Right lobe of liver (tissue), 6 donors: ENCODE results near the gene TMEM255A. TPM values are rescaled to one million over a fixed set of nuclear protein-coding genes. Genes with fewer than 3 reads are reported as not detected.

Experiments used
- ATAC-seq, 4 donors: fragments of 200-7000 bp; cut with Tn5 transposase; one replicate each; pipeline ENCODE4 v1.9.1; 2020; ENCODE audit warnings: mild to moderate bottlenecking in 4 of 4, moderate library complexity in 4 of 4
- DNase-seq, 3 donors: peaks; one replicate each; pipeline ENCODE4 v3.0.0-alpha.2; 2020
- H3K27ac ChIP-seq, 3 donors: fragments of 200-600 bp; one replicate each; pipeline ENCODE4 v1.8.0; 2022
- H3K27me3 ChIP-seq, 2 donors: fragments of 200-600 bp; one replicate each; pipeline ENCODE4 v1.8.0; 2022
- H3K36me3 ChIP-seq, 4 donors: fragments of 200-600 bp; sonication (generic) in 1 of 4; one replicate each; pipeline versions ENCODE4 v1.5.1 to v1.8.0; 2017 to 2022; ENCODE audit warnings: control low read depth in 1 of 4
- H3K4me1 ChIP-seq, 4 donors: fragments of 200-600 bp; sonication (generic) in 1 of 4; one replicate each; pipeline versions ENCODE4 v1.5.1 to v1.8.0; 2017 to 2022; ENCODE audit warnings: control low read depth in 1 of 4
- H3K4me3 ChIP-seq, 3 donors: fragments of 200-600 bp; one replicate each; pipeline ENCODE4 v1.8.0; 2022
- H3K9me3 ChIP-seq, 4 donors: fragments of 200-600 bp; sonication (generic) in 1 of 4; one replicate each; pipeline versions ENCODE4 v1.5.1 to v1.8.0; 2017 to 2022; ENCODE audit warnings: control low read depth in 1 of 4
- POLR2A ChIP-seq: fragments of 450-650 bp; IDR thresholded peaks from one replicate; pipeline ENCODE4 v1.6.1; 2017; ENCODE audit warnings: antibody characterized with exemption, mild to moderate bottlenecking
- WGBS: methylation state at CpG from one replicate; pipeline ENCODE4 v1.1.6; 2018; ENCODE audit warnings: low coverage, low lambda C conversion rate; ENCODE audit not compliant: insufficient coverage; ENCODE audit errors: missing lambda C conversion rate; 5-methylcytosine and 5-hydroxymethylcytosine counted together
- intact Hi-C, 2 donors: fragments of 100-400 bp; cut with DNase I; formaldehyde crosslinking; loops; one replicate each; pipeline versions ENCODE4 v1.11.2 to v1.14.1; 2022
- long read RNA-seq: library from polyadenylated mRNA; unstranded; transcript quantifications from one replicate; pipeline ENCODE4 v2.0.0, GENCODE V29; 2019
- total RNA-seq, 6 experiments: library from RNA; depleted of rRNA in 2 of 6; stranded (reverse); fragments of >200 nt in 2 of 6; fragmentation: NEBNext Ultra II Directional in 3 of 6; extraction: Animal tissue kit (Norgen Biotek cat#: 25700) in 3 of 6; gene quantifications; one replicate each; pipeline versions ENCODE4 v1.1.0 to v1.2.4, GENCODE V29; 2016 to 2023
- TF ChIP-seq, protein P1 (sequence below), 4 donors: fragments of 200-600 bp in 3 of 4; fragments of 450-650 bp in 1 of 4; IDR thresholded peaks; one replicate each; pipeline versions ENCODE4 v1.5.1 to v1.8.0; 2016 to 2022; ENCODE audit warnings: antibody characterized with exemption in 4 of 4, mild to moderate bottlenecking in 2 of 4
- donor health status: DM: no; HTN: yes; CAD: no.
- donor health status: DM: no; HTN: no; CAD: no.
- donor health status: DM: no; HTN: no; CAD: no.
- donor health status: DM: no; HTN: yes; CAD: no.
- donor health status: DM: no; HTN: yes; CAD: no.

Gene TMEM255A
- under 1 TPM in 3 of 6 experiments, not detected in 3; 0.25 to 0.37 (median 0.33) TPM for total RNA-seq
- long read RNA-seq: 0 reads

DNA sequence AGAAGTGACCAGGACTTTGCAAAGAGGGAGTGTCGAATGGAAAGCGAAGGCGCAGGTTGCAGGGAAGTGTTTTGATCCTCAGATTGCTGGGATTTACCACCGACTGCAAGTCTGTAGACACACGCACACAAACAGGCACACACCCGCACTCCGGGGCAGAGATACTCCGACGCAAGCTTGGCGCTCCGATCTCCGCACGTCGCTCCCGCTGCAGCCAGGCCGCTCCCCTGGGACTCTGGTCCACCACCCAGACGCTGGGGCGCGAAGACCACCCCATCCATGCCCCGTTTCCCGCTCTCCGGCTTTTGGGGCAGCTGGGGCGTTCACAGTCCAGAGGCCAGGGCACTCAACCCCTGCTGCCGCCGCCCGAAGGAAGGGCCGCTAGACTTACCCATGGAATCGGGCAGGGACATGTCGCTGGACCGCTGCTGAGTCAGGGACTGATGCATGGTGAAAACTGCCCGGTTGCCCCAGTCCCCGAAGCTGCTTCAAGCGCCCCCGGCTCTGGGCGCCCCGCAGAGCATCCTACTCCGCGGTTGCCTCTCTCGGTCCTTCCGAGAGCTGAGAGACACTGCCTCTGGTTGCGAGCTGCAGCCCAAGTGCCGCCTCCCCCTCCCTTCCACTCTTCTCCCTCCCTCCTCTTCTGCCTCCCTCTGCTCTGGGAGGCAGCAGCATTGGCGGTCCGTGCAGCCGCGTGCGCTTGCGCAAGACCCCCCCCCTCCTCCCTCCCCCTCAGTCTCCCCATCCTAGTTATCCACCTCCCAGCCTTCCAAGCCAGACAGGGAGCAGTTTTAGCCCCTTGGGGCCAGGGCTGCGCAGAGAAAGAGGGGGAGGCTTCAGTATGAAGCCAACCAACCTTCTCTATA is at the start of gene TMEM255A:
TSS of gene TMEM255A (minus strand) at position 601 of the 866 bp plus-strand sequence. CDS start at position 449, 152 bp downstream.
- WGBS: 25% methylated on average over 18 of the region's 49 CpGs
- Histone ChIP-seq H3K9me3 (no peaks in the 10 kb centered on the region), H3K27ac (no peak within 1 kb of the TSS), H3K4me1 (peaks cover 0 to 13% (median 0%) of the 10 kb centered on the region in 4 donors), H3K36me3 (no peaks in the 10 kb centered on the region), H3K27me3 (peaks cover 0 to 26% of the 10 kb centered on the region in 2 donors), H3K4me3 (peak within 1 kb of the TSS in 1 of 3 donors; percentile 10)
- TF ChIP-seq, protein P1, sequence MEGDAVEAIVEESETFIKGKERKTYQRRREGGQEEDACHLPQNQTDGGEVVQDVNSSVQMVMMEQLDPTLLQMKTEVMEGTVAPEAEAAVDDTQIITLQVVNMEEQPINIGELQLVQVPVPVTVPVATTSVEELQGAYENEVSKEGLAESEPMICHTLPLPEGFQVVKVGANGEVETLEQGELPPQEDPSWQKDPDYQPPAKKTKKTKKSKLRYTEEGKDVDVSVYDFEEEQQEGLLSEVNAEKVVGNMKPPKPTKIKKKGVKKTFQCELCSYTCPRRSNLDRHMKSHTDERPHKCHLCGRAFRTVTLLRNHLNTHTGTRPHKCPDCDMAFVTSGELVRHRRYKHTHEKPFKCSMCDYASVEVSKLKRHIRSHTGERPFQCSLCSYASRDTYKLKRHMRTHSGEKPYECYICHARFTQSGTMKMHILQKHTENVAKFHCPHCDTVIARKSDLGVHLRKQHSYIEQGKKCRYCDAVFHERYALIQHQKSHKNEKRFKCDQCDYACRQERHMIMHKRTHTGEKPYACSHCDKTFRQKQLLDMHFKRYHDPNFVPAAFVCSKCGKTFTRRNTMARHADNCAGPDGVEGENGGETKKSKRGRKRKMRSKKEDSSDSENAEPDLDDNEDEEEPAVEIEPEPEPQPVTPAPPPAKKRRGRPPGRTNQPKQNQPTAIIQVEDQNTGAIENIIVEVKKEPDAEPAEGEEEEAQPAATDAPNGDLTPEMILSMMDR (IDR thresholded peaks at IDR 0.05): no peak
- TF ChIP-seq POLR2A: no peak
- no peak for DNase-seq
- intact Hi-C loops: no loop called here
- peak in 2 of 4 donors; percentile 7 to 11 for ATAC-seq

DNA sequence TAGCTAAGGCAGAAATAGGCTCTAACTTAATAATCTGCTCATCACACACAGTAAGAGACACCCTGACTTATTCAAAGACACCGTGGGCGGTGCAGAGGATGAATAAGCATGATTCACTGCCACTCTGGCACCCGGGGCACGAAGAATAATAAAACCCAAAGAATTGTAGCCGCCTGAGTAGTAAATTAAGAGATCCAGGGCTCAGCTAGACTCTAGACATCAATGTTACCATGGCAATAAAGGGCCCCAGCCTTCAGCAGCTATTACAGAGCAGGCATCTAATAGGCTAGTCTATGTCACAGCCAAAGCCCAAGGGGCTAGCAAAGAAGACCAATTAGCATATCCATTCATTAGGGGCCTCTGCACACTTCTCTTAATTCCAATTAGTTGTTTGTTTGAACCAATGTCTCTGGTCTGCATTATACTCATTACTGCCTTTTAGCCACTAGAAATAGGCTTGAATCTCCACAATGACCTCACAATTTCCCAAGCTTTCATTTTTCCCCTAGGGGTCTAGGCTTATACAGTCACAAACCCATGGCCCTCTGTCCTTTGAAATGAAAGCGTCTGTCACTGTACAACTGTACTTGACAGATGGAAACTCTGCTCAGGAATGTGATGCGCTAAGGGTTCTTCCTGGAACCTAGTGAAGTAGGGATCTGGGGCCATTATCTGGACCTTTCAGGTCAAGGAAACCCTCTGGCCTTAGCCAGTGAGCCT is 47.6 kb upstream of the TMEM255A start:
- Histone ChIP-seq H3K27ac (no peak overlapping the region), H3K36me3 (no peaks in the 10 kb centered on the region), H3K27me3 (no peaks in the 10 kb centered on the region), H3K9me3 (no peaks in the 10 kb centered on the region), H3K4me1 (no peaks in the 10 kb centered on the region), H3K4me3 (no peak overlapping the region)
- TF ChIP-seq POLR2A: no peak
- TF ChIP-seq, protein P1 (IDR thresholded peaks at IDR 0.05): no peak
- ATAC-seq (no peak), DNase-seq (no peak)
- intact Hi-C loops: no loop called here
- WGBS: 42% methylated on average over 5 of the region's 7 CpGs

DNA sequence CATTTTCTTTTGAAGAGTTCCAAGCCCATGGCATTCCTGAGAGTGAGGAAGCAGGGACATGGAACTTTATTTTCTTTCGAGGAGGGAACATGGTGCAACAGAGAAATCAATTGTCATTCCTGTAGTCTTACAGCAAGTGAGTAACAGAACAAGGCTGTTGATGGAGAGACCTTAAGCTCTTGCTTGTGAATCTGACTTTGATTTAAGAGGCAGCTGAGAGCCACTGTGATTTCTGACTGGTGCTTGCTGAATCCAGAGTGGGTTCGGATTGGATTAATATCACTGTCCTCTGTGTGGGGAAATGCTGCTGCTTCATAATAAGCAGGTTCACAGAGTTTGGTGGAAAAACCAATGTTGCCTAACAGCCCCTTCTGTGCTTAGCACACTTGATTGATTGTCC is 45.9 kb upstream of the TMEM255A start:
- Histone ChIP-seq H3K4me1 (no peaks in the 10 kb centered on the region), H3K36me3 (no peaks in the 10 kb centered on the region), H3K27ac (no peak overlapping the region), H3K9me3 (no peaks in the 10 kb centered on the region), H3K27me3 (no peaks in the 10 kb centered on the region), H3K4me3 (no peak overlapping the region)
- intact Hi-C loops: no loop called here
- TF ChIP-seq POLR2A: no peak
- 40% methylated on average over 2 of the region's 2 CpGs for WGBS
- ATAC-seq: no peak
- DNase-seq: no peak

DNA sequence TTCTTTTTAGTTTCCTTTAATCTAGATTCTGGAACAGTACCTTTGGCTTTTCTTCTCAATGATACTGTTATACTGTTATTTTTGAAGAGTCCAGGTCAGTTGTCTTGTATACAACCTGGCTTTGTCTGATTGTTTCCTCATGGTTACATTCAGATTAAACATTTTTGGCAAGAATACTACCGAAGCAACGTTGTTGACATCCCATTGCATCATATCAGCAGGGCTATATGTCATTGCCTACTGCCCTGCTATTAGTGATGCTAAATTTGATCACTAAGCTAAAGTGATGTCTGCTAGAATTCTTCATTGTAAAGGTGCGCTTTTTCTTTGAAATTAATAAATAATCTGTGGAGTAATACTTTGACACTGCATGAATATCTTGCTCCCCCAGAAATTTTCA is 44.8 kb upstream of the TMEM255A start:
- WGBS: 54% methylated on average over 3 of the region's 3 CpGs
- intact Hi-C loops: no loop called here
- H3K27ac ChIP-seq: no peak overlapping the region
- H3K36me3 ChIP-seq: no peaks in the 10 kb centered on the region
- H3K27me3 ChIP-seq: no peaks in the 10 kb centered on the region
- DNase-seq (no peak), ATAC-seq (no peak)
- H3K4me3 ChIP-seq: no peak overlapping the region
- TF ChIP-seq, protein P1 (IDR thresholded peaks at IDR 0.05): no peak
- TF ChIP-seq POLR2A: no peak
- H3K4me1 ChIP-seq: no peaks in the 10 kb centered on the region
- H3K9me3 ChIP-seq: no peaks in the 10 kb centered on the region
